Renal cortex interstitium (tissue), 11 donors: ENCODE results near the gene PPFIBP1. TPM values are rescaled to one million over a fixed set of nuclear protein-coding genes. Genes with fewer than 3 reads are reported as not detected.

Experiments
- DNase-seq, 11 donors: peaks; one replicate each; pipeline ENCODE4 v3.0.0-alpha.2; 2013; ENCODE audit warnings: low read depth in 9 of 11, low spot score in 4 of 11; ENCODE audit errors: extremely low read depth in 1 of 11
- polyA plus RNA-seq, 3 donors: library from polyadenylated mRNA; unstranded; fragments of 120-200 nt; gene quantifications; one replicate each; pipeline ENCODE4 v1.2.1, GENCODE V29; 2013; ENCODE audit not compliant: insufficient read length in 3 of 3

PPFIBP1 gene
- polyA plus RNA-seq, 3 donors: 81.6 to 136 (median 85.7) TPM

DNA sequence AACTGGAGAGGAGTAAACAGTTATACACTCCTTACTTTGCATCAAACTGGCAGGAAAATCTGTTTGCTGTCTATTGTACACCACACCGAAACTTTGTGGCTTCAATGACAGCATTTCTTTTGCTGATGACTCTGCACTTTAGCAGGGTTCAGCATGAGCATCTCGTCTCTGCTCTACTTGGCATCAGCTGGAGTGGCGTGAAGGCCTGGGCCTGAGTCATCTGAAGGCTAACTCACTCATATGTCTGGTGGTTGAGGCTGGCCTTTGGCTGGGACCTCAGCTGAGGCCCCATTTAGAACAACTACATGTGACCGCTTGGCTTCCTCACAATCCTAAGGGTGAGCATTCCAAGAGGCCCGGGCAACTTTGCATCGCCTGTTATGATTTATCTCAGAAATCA lies 143.5 kb downstream of the PPFIBP1 start:
- no peak for DNase-seq

DNA sequence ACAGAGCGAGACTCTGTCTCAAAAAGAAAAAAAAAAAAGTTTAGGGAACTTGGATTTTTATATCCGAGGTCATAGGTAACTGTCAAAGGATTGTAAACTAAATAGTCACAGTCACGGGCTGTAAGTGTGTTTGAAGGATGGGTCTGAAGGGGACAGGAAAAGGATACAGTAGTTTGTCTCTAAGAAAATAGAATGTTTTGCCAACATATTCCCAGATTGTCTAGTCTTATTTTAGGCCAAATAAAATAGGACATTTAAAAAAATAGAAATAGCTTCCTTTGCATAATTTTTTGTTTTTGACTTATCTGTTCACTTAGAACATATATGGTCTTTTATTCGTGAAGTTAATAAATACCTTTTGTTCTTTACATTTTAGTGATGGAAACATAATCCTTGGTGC lies 148.0 kb downstream of the PPFIBP1 start:
- peak in 4 of 11 donors; percentile 5 to 24 (median 10) for DNase-seq

DNA sequence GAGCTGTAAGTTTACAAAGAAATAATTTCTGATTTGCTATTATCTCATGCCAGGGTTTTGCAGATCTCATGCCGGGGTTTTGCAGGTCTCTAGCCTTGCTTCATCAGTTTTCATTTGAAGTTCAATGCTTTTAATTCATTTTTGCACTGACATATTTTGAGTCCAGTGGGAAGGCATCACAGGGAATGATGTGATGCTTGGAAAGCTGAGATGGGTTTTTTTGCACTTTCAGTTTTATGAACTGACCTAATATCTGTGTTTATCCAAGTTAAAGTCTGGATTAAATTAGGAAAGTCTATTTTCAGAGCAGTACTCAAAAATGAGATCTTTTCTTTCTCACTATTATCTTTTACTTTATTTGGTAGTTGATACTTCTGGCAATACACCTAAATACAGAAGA lies 148.6 kb downstream of the PPFIBP1 start:
- DNase-seq: no peak

DNA sequence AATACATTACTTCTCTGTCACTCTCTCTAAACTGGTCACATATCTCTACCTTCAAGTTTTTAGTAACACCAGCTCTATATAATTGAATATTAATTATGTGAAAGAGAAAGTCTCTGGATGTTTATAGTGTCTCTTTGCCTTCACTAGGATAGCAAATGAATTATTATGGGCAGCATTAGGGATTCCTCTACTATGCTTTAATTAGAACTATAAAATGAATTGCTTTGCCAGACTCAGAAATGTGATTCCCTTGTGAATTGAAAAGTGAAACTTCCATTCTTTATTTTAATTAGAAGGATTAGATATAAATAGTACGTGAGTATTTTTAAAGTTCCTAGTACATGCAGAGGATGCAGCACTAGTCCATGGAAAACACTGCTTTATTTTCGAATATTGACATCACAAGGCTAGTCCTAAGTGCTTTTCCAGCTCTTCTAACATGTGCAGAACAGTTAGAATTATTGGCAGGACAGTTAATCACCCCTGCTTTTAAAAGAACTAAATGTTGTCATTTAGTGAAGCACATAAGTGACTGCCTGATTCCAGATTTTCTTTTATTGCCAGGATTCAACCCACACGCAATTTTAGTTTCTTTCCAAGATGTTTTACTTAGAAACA lies 149.2 kb downstream of the PPFIBP1 start:
- DNase-seq: no peak

DNA sequence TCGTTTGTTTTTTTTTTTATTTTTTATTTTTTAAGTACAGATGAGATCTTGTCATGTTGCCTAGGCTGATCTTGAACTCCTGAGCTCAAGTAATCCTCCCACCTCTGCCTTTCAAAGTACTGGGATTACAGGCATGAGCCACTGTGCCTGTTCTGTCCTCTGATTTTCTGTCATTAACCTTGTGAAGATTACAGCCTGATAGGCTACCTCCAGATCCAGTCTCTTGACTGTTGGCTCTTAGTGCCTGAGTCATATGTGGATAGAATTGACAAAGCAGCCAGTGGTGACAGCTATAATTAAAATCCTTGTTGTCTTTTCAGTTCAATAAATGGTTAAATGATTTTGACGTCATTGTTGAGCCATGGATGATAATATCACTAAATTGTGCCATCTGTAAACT lies 151.0 kb downstream of the PPFIBP1 start:
- no peak for DNase-seq

DNA sequence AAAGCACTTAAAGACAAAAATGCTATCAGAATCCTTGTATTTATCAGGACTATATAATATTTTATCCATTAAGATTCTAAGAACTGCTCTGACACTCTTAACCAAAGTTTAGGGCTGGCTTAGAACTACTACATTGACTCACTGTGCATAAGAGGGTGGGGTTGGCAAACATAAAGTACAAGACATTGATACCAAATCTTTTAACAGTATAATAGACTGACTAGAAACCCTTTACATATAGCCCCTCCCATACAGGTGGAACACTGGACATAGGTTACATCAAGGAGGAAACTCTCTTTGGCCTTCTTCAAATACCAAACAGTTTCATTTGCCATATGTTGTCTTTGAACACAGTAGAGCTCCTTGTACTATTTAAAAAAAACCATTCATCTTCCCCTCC lies 156.6 kb downstream of the PPFIBP1 start:
- DNase-seq: no peak

DNA sequence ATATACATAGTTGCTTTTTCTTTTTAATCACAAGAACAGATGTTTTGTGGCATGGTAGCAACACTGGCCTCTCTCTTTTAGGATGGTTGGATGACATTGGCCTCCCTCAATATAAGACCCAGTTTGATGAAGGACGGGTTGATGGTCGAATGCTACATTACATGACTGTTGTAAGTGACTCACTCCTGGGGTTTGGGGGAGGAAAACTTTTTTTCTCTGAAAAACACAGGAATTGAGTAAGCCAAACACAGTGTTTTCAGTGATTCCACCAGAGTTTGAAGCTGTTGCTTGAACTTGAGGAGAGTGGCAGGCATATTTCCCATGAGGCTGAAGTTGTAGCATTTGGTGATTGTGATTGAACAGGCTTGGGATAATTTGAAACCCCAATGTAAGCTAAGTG lies 158.5 kb downstream of the PPFIBP1 start:
- DNase-seq: no peak

DNA sequence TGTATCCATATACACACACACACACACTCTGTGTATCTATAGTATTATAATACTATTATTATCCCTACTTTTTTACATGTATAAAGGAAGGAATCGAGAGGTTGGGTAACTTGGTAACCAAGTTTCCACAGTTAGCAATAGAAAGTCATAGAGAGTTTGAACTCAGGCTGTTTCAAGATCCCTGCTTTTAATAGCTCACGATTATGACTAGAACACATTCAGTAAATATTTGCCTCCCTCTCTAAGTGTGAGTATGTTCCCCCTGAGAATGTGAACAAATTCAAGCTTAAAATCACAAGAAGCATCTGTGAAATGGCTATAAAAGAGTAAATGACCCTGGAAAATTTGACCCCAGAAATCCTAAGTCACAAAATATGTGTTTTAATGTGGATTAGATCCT lies 161.3 kb downstream of the PPFIBP1 start:
- no peak for DNase-seq

DNA sequence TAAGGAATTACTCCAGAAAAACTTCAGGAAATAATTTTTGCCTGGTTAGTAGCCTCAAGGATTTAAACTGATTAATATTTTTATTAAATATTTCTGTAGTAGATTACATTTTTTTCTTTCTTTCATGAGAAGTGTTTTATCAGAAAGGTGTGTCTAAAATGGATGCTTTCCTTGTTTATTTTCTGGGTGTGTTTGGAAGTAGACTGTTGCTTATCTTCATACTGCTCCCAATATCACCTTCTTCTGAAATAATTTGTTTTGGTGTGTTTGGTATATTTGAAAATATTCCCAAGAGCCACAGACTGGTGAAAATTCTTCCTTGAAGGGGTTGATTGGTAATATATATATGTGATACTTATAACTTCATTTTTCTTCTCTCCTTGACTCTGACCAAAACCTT lies 162.1 kb downstream of the PPFIBP1 start:
- no peak for DNase-seq

DNA sequence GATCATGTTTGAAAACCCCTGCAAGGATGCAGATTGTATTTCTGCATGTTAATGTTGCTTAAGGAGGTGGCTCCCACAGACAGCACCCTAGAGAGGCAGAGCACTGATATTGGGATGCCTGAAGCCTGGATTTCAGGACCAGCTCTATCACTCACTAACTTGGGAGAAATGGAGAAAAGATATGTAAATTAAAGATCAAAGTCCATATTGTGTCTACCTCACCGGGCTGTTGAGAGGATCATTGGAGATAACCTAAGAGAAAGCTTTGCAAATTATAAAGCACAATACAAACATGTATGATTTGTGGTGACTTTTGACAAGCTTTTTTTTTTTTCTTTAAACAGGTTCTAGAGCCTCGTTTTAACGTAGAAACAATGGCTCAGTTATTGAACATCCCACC lies 164.7 kb downstream of the PPFIBP1 start:
- DNase-seq: no peak

DNA sequence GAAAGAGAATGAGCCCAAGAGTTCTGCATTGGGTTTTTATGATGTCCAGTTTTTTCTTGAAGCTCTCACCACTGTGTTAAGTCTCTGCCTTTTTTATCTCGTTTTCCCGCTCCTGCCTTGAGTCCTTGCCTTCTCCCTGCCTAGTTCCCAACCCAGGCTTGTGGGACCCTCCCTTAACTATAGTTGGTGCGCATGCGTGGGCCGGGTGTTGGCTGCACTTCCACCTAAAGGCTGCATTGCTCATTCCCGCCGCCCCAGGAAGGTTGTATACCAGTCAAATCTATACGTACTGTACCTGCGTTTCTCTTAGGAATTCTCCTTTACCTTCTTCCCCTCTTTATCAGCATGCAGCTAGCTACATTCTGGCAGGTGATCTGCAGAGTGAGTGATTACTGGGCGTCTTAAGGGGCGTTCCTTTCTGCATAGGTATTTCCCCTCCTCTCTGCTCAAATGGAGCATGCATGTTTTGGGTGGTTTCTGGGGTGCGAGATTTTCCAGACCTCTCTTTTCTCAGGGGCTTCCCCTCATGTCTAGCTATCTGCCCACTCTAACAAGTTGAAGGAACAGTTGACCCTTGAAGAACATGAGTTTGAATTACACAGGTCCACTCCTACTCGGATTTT lies 165.7 kb downstream of the PPFIBP1 start:
- no peak for DNase-seq

DNA sequence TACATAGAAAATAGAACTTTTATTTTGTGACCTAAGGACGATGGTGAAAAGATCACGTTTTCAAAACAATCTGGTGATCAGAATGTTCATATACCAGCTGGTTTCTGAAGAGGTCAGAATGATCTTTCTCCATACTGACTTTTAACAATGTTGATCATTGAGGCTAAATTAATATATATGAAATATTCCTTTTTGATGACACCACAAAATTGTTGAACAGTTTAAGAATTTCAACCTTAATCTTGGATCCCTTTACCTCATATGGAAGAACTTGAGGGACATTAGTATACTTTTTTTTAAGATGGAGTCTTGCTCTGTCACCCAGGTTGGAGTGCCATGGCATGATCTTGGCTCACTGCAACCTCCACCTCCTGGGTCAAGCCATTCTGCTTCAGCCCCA lies 169.4 kb downstream of the PPFIBP1 start:
- DNase-seq: no peak

DNA sequence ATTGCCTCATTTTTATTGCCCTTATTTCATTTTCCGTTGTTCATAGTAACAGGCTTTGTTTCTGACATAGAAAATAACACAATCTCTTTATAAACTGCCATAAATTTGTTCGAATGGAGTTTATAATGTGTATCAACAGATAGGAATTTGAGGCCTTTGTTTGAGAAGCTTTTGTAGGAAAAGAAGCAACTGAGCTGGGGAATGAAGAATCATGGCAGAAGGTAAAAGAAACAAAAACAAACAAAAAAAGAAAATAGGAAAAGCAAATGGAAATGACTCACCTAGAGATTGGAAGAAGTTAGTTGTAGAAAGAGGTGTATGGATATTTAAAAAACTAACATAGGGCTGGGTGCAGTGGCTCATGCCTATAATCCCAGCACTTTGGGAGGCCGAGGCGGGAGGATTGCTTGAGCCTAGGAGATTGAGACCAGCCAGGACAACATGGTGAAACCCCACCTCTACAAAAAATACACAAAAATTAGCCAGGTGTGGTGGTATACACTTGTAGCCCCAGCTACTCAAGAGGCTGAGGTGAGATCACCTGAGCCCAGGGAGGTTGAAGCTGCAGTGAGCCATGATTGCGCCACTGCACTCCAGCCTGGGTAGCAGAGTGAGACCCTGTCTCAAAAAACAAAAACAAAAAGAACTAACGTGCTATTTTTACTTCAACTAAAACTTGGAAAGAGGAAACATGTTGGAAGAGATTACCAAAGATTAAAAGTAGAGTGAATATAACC lies 171.7 kb downstream of the PPFIBP1 start:
- DNase-seq: no peak

DNA sequence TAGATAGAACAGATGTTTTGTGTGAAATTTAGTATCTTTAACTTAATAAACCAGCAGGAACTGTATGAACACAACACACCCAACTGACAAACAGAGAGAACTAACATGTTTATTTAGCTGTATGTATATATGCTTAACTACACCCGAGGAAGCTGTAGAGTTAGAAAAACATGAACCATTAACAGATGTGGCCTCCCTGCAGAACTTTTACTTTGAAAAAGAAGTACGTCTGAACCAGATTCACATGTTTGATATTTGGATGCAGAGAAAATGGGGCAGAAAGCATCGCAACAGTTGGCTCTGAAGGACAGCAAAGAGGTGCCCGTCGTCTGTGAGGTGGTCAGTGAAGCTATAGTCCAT lies 172.3 kb downstream of the PPFIBP1 start, which contains the start of gene REP15:
REP15 (plus strand) TSS at position 155 of the 360 bp plus-strand sequence; CDS start at position 271, 116 bp downstream.
- no peak for DNase-seq

DNA sequence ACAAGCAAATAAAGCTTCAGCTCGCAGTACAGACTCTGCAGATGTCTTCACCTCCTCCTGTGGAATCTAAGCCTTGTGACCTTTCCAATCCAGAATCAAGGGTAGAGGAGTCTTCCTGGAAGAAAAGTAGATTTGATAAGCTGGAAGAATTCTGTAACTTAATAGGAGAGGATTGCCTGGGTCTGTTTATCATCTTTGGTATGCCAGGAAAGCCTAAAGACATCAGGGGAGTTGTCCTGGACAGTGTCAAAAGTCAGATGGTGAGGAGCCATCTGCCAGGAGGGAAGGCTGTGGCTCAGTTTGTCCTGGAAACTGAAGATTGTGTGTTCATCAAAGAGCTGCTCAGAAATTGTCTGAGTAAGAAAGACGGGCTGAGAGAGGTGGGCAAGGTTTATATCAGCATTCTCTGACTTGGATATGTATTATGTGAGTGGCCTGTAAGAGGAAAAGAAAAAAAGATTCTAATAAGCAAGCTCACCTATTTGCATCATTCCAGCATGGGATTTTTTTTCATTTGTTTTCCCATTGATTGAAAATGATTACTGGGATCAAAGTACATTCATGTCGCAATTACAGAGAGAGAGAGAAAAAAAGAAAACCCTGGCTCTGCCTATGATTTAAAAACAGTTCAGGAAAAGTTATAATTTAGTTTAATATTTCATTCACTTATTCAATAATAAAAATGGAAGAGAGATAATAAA lies 173.0 kb downstream of the PPFIBP1 start:
- DNase-seq: no peak

DNA sequence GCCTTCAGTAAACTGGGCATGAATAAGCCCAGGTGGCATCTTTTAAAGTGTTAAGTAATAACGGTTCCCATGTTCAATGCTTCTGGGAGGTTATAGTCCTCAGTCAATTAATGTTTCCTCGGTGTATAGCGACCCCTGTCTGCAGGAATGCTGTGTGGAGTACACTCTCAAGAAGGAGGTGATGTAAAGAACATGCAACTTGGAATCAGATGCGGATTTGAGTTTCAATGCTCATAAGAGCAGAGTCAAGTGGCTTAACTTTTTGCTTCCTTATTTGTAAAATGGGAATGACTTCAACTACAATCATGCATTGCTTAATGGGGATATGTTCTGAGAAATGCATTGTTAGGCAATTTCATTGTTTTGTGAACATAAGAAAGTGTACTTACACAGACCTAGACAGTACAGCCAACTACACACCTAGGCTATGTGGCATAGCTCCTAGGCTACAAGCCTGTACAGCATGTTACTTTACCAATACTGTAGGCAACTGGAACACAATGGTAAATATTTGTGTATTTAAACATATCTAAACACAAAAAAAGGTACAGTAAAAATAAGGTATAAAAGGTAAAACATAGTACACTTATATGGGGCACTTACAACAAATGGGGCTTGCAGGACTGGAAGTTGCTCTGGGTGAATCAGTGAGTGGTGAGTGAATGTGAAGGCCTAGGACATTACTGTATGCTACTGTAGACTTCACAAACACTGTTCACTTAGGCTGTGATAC lies 179.9 kb downstream of the PPFIBP1 start:
- peak; percentile 56 to 80 (median 66) for DNase-seq

DNA sequence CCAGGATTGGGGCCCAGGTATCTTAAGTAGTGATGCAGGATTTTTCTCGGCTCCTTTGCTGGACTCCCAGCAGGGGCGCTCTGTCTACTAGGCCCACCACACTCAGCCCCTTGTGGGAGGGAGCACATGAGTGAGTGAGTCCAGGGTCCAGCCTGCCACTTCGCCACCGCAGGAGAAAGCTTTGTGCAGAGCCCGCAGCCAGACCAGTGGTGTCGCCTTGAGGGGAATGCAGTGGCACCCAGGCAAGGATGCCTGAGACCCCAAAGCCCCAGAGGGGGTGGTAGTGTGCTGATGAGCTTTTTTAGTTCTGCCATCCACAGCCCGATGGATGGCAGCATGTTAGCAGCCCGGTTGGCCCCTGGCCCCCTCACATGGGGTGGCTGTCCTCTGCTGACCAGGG lies 181.3 kb downstream of the PPFIBP1 start:
- DNase-seq: peak in 1 of 11 donors; percentile 12

DNA sequence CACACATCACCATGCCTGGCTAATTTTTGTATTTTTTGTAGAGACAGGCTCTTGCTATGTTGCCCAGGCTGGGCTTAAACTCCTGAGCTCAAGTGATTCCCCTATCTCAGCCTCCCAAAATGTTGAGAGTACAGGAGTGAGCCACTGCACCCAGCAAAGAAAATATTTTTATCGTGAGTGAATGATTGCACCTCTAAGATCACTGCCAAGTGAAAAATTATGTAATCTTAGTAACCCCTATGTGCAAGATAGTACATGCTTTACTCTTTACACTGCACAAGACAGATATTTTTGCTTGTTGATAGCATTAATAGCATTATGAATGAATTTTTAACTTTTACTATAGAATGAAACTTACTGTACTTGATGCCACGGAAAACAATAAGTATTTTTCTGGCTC lies 183.2 kb downstream of the PPFIBP1 start:
- DNase-seq: no peak

DNA sequence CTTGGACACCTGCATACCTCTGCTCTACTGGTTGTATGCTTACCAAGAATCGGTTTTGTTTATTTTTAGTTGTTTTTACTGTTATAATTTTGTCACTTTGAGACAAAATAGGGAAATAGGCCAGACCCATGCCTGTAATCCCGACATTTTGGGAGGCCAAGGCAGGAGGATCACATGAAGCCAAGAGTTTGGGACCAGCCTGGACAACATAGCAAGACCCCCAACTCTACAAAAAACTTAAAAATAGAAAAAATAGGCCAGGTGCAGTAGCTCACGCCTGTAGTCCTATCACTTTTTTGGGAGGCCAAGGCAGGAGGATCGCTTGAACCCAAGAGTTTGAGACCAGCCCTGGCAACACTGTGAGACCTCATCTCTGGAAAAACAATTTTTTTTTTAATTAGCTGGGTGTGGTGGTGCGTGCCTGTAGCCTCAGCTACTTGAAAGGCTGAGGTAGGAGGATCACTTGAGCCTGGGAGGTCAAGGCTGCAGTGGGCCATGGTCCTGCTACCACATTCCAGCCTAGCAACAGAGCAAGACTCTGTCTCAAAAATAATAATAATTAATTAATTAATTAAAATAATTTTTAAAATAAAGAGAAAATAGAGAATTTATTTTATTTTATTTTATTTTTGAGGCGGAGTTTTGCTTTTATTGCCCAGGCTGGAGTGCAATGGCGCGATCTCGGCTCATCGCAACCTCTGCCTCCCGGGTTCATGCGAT lies 185.4 kb downstream of the PPFIBP1 start:
- DNase-seq: no peak
